Measurements from ENCODE around the gene MAML2.

The MAML2 gene

GRCh38 chr11:96211436-96211835 is 131.6 kb downstream of the MAML2 start:
- no peaks in the 10 kb centered on the region for H3K27me3 ChIP-seq
- peaks cover 60 to 61% of the 10 kb centered on the region in 2 experiments for H3K4me1 ChIP-seq (ENCODE audit: control insufficient read depth in 1 of 2, insufficient read depth in 1 of 2, low read depth in 1 of 2, low read length in 1 of 2)
- no peaks in the 10 kb centered on the region for H3K9me3 ChIP-seq
- H3K4me3 ChIP-seq (ENCODE audit: low read depth in 1 of 2, low read length in 1 of 2), result no peak overlapping the region
- H3K27ac ChIP-seq, result no peak overlapping the region
- H3K36me3 ChIP-seq, result no peaks in the 10 kb centered on the region
- TF ChIP-seq, protein P1, sequence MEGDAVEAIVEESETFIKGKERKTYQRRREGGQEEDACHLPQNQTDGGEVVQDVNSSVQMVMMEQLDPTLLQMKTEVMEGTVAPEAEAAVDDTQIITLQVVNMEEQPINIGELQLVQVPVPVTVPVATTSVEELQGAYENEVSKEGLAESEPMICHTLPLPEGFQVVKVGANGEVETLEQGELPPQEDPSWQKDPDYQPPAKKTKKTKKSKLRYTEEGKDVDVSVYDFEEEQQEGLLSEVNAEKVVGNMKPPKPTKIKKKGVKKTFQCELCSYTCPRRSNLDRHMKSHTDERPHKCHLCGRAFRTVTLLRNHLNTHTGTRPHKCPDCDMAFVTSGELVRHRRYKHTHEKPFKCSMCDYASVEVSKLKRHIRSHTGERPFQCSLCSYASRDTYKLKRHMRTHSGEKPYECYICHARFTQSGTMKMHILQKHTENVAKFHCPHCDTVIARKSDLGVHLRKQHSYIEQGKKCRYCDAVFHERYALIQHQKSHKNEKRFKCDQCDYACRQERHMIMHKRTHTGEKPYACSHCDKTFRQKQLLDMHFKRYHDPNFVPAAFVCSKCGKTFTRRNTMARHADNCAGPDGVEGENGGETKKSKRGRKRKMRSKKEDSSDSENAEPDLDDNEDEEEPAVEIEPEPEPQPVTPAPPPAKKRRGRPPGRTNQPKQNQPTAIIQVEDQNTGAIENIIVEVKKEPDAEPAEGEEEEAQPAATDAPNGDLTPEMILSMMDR (IDR thresholded peaks at IDR 0.05), result no peak

GRCh38 chr11:96207459-96208449 is 135.2 kb downstream of the MAML2 start:
- no peaks in the 10 kb centered on the region for H3K36me3 ChIP-seq
- H3K4me1 ChIP-seq (ENCODE audit: control insufficient read depth in 1 of 2, insufficient read depth in 1 of 2, low read depth in 1 of 2, low read length in 1 of 2), result peaks cover 50 to 51% of the 10 kb centered on the region in 2 experiments
- TF ChIP-seq, protein P1 (IDR thresholded peaks at IDR 0.05), result no peak
- H3K27me3 ChIP-seq, result no peaks in the 10 kb centered on the region
- no peaks in the 10 kb centered on the region for H3K9me3 ChIP-seq
- peak overlapping the region; percentile 22 to 42 for H3K4me3 ChIP-seq (ENCODE audit: low read depth in 1 of 2, low read length in 1 of 2)
- peak overlapping the region; percentile 94 for H3K27ac ChIP-seq

DNA sequence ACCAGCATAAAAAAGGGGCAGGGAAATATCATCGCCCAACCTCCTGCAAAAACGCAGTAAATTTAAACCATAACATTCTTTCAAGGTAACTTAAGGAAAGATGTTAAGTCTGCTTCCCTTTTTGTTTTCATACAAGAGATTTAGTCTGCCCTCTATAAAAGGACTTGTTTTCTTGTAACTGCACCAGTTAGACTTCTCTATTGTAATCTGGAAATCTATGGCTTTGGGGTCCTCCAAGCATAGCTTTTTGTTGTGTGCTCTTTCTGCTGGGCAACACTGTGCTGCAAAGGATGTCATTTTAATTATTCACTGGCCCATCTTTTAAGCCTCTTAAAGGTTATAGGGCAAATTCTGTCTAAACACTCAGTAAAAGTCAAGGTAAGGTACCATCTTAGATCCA is 136.0 kb downstream of the MAML2 start:
- Histone ChIP-seq H3K27ac (peak overlapping the region; percentile 94), H3K27me3 (no peaks in the 10 kb centered on the region), H3K36me3 (no peaks in the 10 kb centered on the region), H3K4me1 (ENCODE audit: control insufficient read depth in 1 of 2, insufficient read depth in 1 of 2, low read depth in 1 of 2, low read length in 1 of 2) (peaks cover 42 to 43% of the 10 kb centered on the region in 2 experiments), H3K4me3 (ENCODE audit: low read depth in 1 of 2, low read length in 1 of 2) (no peak overlapping the region), H3K9me3 (no peaks in the 10 kb centered on the region)
- TF ChIP-seq, protein P1 (IDR thresholded peaks at IDR 0.05), result no peak

GRCh38 chr11:96205460-96205809 is 137.6 kb downstream of the MAML2 start:
- H3K4me1 ChIP-seq (ENCODE audit: control insufficient read depth in 1 of 2, insufficient read depth in 1 of 2, low read depth in 1 of 2, low read length in 1 of 2), result peaks cover 41 to 43% of the 10 kb centered on the region in 2 experiments

GRCh38 chr11:96204721-96205459 is 138.1 kb downstream of the MAML2 start:
- Histone ChIP-seq H3K36me3 (no peaks in the 10 kb centered on the region), H3K4me3 (ENCODE audit: low read depth in 1 of 2, low read length in 1 of 2) (no peak overlapping the region), H3K27ac (peak overlapping the region; percentile 7), H3K4me1 (ENCODE audit: control insufficient read depth in 1 of 2, insufficient read depth in 1 of 2, low read depth in 1 of 2, low read length in 1 of 2) (peaks cover 41 to 43% of the 10 kb centered on the region in 2 experiments), H3K9me3 (no peaks in the 10 kb centered on the region), H3K27me3 (no peaks in the 10 kb centered on the region)
- TF ChIP-seq, protein P1 (IDR thresholded peaks at IDR 0.05), result no peak

More at GRCh38 chr11:96205460-96205809, 137.6 kb downstream of the MAML2 start:
- Histone ChIP-seq H3K4me3 (ENCODE audit: low read depth in 1 of 2, low read length in 1 of 2) (no peak overlapping the region), H3K9me3 (no peaks in the 10 kb centered on the region), H3K27me3 (no peaks in the 10 kb centered on the region), H3K36me3 (no peaks in the 10 kb centered on the region), H3K27ac (no peak overlapping the region)
- TF ChIP-seq, protein P1 (IDR thresholded peaks at IDR 0.05), result no peak
